ENCODE results near the gene OR1L8.
"Not testable (repeated sequence)": the region's sequence is repeated elsewhere in the genome, so short reads cannot be mapped to it uniquely, and the experiment has no call there.

OR1L8 gene

DNA sequence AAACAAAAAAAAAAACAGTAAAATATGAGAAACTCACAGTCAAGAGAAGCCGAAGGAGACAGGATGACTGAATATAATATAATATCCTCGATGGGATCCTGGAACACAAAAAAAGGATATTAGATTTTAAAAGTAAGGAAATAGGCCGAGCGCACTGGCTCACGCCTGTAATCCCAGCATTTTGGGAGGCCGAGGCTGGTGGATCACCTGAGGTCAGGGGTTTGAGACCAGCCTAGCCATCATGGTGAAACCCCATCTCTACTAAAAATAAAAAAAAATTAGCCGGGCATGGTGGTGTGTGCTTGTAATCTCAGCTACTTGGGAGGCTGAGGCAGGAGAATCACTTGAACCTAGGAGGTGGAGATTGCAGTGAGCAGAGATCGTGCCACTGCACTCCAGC is at the start of gene OR1L8:
OR1L8 (minus strand) TSS at position 101 of the 400 bp plus-strand sequence. CDS start 14,907 bp downstream, outside the sequence.
- not testable (repeated sequence) for H3K4me3 Mint-ChIP-seq; H3K27ac Mint-ChIP-seq; H3K9me3 Mint-ChIP-seq; H3K36me3 Mint-ChIP-seq (ENCODE audit: low read depth); H3K4me1 Mint-ChIP-seq (ENCODE audit: low read depth); H3K27me3 Mint-ChIP-seq

GRCh38 chr9:122619996-122620395 is 36.8 kb upstream of the OR1L8 start:
- Mint-ChIP-seq H3K9me3 (peaks cover 4% of the 10 kb centered on the region), H3K4me1 (ENCODE audit: low read depth) (no peaks in the 10 kb centered on the region), H3K4me3 (no peak overlapping the region), H3K27me3 (peaks cover 6% of the 10 kb centered on the region), H3K27ac (no peak overlapping the region), H3K36me3 (ENCODE audit: low read depth) (no peaks in the 10 kb centered on the region)

GRCh38 chr9:122614362-122614761 is 31.2 kb upstream of the OR1L8 start, which contains the start of gene OR1Q1:
TSS of gene OR1Q1 (plus strand) at chr9:122614738. CDS start at chr9:122614738, 0 bp downstream.
- no peaks in the 10 kb centered on the region for H3K36me3 Mint-ChIP-seq (ENCODE audit: low read depth)
- H3K4me3 Mint-ChIP-seq: no peak within 1 kb of the TSS
- H3K27ac Mint-ChIP-seq: no peak within 1 kb of the TSS
- H3K4me1 Mint-ChIP-seq (ENCODE audit: low read depth): no peaks in the 10 kb centered on the region
- peaks cover 4% of the 10 kb centered on the region for H3K9me3 Mint-ChIP-seq
- no peaks in the 10 kb centered on the region for H3K27me3 Mint-ChIP-seq

DNA sequence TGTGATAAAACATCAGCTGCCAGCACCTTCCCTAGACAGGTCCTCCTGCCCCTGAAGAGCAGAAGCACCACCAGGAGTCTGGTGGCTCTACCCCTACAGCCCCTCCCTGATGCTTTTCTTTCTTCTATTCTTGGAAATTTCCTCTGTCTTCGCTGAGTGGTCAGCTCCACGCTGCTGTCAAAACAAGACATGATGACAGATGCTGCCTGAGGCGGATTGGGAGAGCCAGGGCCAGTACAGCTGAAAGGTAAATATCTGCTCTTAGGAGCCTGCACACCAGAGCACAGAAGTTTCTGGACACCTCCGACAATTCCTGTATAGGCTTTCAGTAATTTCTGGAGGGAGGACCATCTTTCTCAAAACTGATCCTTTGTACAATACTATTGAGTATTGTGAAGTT is 26.6 kb upstream of the OR1L8 start:
- no peaks in the 10 kb centered on the region for H3K36me3 Mint-ChIP-seq (ENCODE audit: low read depth)
- no peak overlapping the region for H3K4me3 Mint-ChIP-seq
- no peaks in the 10 kb centered on the region for H3K27me3 Mint-ChIP-seq
- no peaks in the 10 kb centered on the region for H3K4me1 Mint-ChIP-seq (ENCODE audit: low read depth)
- H3K9me3 Mint-ChIP-seq: no peaks in the 10 kb centered on the region
- H3K27ac Mint-ChIP-seq: no peak overlapping the region

DNA sequence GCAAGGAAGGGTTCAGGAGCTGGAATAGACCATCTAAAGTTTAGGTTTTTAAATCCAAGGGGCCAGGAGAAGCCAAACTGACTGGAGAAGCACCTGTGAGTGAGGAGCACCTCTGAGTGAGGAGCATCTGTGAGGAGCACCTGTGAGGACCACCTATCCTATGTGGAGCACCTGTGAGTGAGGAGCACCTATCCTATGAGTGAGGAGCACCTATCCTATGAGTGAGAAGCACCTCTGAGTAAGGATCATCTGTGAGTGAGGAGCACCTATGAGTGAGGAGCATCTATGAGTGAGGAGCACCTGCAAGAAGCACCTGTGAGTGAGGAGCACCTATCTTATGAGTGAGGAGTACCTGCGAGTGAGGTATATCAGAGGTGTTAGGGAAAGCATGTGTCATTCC is 23.4 kb upstream of the OR1L8 start:
- H3K9me3 Mint-ChIP-seq: no peaks in the 10 kb centered on the region
- H3K4me3 Mint-ChIP-seq: no peak overlapping the region
- no peak overlapping the region for H3K27ac Mint-ChIP-seq
- H3K36me3 Mint-ChIP-seq (ENCODE audit: low read depth): no peaks in the 10 kb centered on the region
- H3K27me3 Mint-ChIP-seq: no peaks in the 10 kb centered on the region
- H3K4me1 Mint-ChIP-seq (ENCODE audit: low read depth): no peaks in the 10 kb centered on the region

DNA sequence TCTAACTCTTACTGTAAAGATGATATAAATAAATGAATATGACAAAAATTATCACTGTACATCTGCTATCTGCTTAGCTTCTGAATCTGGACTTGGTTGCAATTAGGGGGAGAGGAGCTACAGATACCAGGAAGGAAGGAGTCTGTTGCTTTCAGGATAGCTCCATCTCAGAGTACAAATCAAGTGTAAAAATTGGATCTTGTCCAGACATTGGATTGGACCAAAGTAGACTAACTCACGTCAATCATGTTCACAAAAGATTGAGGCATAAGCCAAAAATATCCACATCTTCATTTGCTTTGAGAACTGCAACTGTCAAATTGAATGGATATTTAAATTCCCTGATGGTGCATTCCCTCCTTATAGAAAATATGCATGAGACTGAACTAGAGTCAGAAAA is 22.5 kb upstream of the OR1L8 start:
- no peak overlapping the region for H3K4me3 Mint-ChIP-seq
- H3K9me3 Mint-ChIP-seq: peaks cover 6% of the 10 kb centered on the region
- H3K4me1 Mint-ChIP-seq (ENCODE audit: low read depth): no peaks in the 10 kb centered on the region
- no peak overlapping the region for H3K27ac Mint-ChIP-seq
- no peaks in the 10 kb centered on the region for H3K36me3 Mint-ChIP-seq (ENCODE audit: low read depth)
- peaks cover 3% of the 10 kb centered on the region for H3K27me3 Mint-ChIP-seq

DNA sequence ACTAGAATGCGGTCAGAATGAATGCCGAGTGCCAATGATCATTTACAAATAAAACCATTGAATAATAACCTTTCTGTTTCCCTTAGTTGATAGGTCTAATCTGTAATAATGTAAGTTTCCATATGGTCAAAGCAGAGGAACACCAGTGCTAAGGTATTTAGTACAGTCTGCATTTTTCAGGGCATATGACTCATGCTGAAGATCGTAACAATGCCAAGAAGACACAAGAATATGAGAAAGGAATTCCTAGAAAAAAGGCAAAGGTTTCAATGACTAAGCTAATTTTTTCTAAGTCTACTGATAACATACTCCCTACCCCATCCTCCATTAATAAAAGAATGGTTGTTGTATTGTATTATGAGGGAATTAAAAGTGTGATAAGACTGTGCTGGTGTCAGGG is 2.8 kb downstream of the OR1L8 start:
- no peak overlapping the region for H3K27ac Mint-ChIP-seq
- no peaks in the 10 kb centered on the region for H3K36me3 Mint-ChIP-seq (ENCODE audit: low read depth)
- H3K27me3 Mint-ChIP-seq: no peaks in the 10 kb centered on the region
- H3K4me1 Mint-ChIP-seq (ENCODE audit: low read depth): no peaks in the 10 kb centered on the region
- no peak overlapping the region for H3K4me3 Mint-ChIP-seq
- no peaks in the 10 kb centered on the region for H3K9me3 Mint-ChIP-seq

GRCh38 chr9:122579874-122580273 is 3.3 kb downstream of the OR1L8 start:
- no peaks in the 10 kb centered on the region for H3K27me3 Mint-ChIP-seq
- no peak overlapping the region for H3K4me3 Mint-ChIP-seq
- no peak overlapping the region for H3K27ac Mint-ChIP-seq
- H3K9me3 Mint-ChIP-seq: no peaks in the 10 kb centered on the region
- no peaks in the 10 kb centered on the region for H3K4me1 Mint-ChIP-seq (ENCODE audit: low read depth)
- H3K36me3 Mint-ChIP-seq (ENCODE audit: low read depth): no peaks in the 10 kb centered on the region

DNA sequence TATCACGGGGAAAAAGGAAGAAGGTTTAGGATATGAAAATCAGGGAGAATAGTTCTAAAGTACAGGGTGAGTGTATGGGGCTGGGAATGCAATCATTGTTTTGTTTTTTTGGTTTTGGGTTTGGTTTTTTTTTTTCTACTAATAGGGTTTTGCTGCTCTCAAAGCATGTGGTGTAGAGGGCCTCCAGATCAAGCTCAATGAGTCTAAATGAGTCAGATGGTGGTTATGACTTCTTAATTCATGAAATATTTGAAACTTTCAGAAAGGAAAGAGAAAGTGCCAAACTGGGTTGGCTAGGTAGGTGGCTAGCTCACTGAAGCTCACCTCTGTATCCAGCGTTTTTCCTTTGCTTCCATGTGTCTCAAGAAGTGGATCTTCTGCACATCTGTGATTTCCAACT is 10.7 kb downstream of the OR1L8 start:
- no peak overlapping the region for H3K4me3 Mint-ChIP-seq
- peak overlapping the region; percentile 23 for H3K27ac Mint-ChIP-seq
- no peaks in the 10 kb centered on the region for H3K9me3 Mint-ChIP-seq
- no peaks in the 10 kb centered on the region for H3K36me3 Mint-ChIP-seq (ENCODE audit: low read depth)
- peaks cover 3% of the 10 kb centered on the region for H3K27me3 Mint-ChIP-seq
- H3K4me1 Mint-ChIP-seq (ENCODE audit: low read depth): peaks cover 14% of the 10 kb centered on the region

DNA sequence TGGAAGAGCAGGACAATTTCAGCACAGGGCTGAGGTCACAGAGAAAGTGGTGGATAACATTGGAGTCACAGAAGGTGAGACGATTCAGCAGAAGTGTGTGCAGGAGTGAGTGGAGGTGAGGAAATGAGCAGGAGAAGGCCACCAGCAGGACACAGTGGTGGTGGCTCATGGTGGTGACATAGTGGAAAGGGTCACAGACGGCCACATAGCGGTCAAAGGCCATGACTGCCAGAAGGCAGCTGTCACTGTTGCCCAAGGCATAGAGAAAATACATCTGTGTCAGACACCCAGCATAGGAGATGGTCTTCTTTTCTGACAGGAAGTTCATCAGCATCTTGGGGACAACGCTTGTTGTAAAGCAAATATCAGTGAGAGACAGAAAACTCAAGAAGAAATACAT is 15.3 kb downstream of the OR1L8 start:
- no peaks in the 10 kb centered on the region for H3K36me3 Mint-ChIP-seq (ENCODE audit: low read depth)
- H3K27ac Mint-ChIP-seq: no peak overlapping the region
- H3K4me3 Mint-ChIP-seq: no peak overlapping the region
- H3K4me1 Mint-ChIP-seq (ENCODE audit: low read depth): peaks cover 17% of the 10 kb centered on the region
- no peaks in the 10 kb centered on the region for H3K9me3 Mint-ChIP-seq
- H3K27me3 Mint-ChIP-seq: peaks cover 3% of the 10 kb centered on the region

DNA sequence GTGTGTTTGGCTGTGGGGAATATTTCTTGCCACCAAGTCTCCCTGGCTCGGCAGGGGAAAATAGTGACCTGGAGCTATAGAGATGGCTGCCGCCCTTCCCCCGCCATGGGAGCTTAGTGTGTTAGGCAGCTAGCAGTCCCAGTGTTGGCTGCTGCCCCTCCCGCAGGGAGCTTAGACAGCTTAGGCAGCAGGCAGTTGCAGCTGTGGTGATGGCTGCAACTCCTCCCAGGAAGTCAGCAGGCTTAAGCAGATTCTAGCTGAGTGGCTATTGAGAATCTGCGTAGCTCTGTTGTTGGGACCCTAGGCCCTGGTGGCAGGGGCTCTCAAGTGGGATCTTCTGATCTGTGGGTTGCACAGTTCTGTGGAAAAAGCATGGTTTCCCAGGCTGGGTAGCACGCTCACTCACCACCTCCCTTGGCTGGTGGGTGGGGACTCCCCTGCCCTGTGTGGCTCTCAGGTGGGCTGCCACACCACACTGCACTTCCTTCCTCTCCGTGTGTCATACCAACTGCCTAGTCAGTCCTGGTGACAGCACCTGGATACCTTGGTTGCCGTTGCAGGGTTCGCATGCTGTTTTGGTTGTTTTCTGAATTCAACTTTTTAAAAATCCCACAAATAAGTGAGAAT is 20.9 kb downstream of the OR1L8 start:
- H3K4me1 Mint-ChIP-seq (ENCODE audit: low read depth): peaks cover 10% of the 10 kb centered on the region
- H3K9me3 Mint-ChIP-seq: peaks cover 6% of the 10 kb centered on the region
- no peak overlapping the region for H3K4me3 Mint-ChIP-seq
- H3K27ac Mint-ChIP-seq: no peak overlapping the region
- no peaks in the 10 kb centered on the region for H3K36me3 Mint-ChIP-seq (ENCODE audit: low read depth)
- H3K27me3 Mint-ChIP-seq: peaks cover 13% of the 10 kb centered on the region

GRCh38 chr9:122561446-122561845 is 21.7 kb downstream of the OR1L8 start:
- Mint-ChIP-seq H3K36me3 (ENCODE audit: low read depth) (no peaks in the 10 kb centered on the region), H3K4me1 (ENCODE audit: low read depth) (peaks cover 10% of the 10 kb centered on the region), H3K4me3 (no peak overlapping the region), H3K27me3 (peaks cover 13% of the 10 kb centered on the region), H3K9me3 (peaks cover 6% of the 10 kb centered on the region), H3K27ac (no peak overlapping the region)

DNA sequence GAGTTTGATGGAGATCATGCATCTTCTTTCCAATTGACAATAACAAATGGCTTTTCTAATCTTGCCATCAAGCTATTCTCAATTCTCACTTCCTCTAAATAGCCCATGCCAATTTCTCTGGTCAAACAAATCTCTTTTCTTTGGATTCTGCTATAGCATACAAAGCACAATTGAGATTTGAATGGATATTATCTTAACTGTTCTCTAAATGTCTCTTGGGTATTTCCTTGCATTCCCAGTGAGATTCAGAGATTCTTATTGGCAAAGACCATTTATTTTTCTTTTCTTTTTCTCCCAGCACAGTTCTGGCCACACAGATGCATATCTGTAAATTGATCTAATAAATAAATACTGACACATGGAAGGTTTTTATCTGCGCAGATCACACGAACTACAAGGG is 30.4 kb downstream of the OR1L8 start, which contains the start of gene OR1N2:
OR1N2 (plus strand) TSS at position 301 of the 400 bp plus-strand sequence. CDS start 100 bp downstream, outside the sequence.
- peaks cover 33% of the 10 kb centered on the region for H3K27me3 Mint-ChIP-seq
- no peaks in the 10 kb centered on the region for H3K4me1 Mint-ChIP-seq (ENCODE audit: low read depth)
- H3K9me3 Mint-ChIP-seq: no peaks in the 10 kb centered on the region
- H3K27ac Mint-ChIP-seq: no peak within 1 kb of the TSS
- no peaks in the 10 kb centered on the region for H3K36me3 Mint-ChIP-seq (ENCODE audit: low read depth)
- no peak within 1 kb of the TSS for H3K4me3 Mint-ChIP-seq

- Mint-ChIP-seq H3K27ac (no peak overlapping the region), H3K4me3 (no peak overlapping the region), H3K36me3 (ENCODE audit: low read depth) (no peaks in the 10 kb centered on the region), H3K9me3 (no peaks in the 10 kb centered on the region), H3K27me3 (peaks cover 30% of the 10 kb centered on the region), H3K4me1 (ENCODE audit: low read depth) (no peaks in the 10 kb centered on the region)
Measured at GRCh38 chr9:122551371-122551770, 31.8 kb downstream of the OR1L8 start.

DNA sequence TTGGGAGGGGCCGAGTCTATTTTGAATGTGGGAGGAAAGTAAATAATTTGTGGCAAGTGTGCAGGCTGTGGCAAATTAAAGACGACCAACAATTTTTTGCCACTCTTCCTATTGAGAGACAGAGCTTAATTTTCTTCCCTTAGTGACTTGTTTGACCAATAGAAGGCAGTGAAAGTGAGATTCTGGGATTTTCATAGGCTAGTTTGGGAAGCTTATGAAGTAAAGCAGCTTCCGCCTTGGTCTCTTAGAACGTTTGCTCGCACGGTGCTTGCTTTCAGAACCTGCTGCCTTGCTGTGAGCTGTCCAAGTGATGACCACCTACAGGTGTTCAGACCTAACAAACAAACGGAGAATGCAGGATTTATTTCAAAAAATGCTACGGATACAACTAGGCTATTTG is 37.0 kb downstream of the OR1L8 start:
- peaks cover 10% of the 10 kb centered on the region for H3K27me3 Mint-ChIP-seq
- no peak overlapping the region for H3K27ac Mint-ChIP-seq

DNA sequence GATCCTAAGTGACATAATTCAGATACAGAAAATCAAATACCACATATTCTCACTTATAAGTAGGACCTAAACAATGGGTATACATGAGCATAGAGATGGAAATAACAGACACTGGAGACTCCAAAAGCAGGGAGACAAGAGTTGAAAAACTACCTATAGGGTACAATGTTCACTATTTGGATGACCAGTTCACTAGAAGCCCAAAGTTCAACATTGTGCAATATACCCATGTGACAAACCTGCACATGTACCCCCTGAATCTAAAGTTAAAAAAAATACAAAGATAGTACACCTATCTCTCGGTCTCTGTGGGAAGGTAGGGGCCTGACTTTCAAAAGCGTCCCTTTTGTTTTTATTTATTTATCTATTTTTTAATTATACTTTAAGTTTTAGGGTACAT is 44.4 kb downstream of the OR1L8 start:
- no peaks in the 10 kb centered on the region for H3K27me3 Mint-ChIP-seq
- H3K36me3 Mint-ChIP-seq (ENCODE audit: low read depth): no peaks in the 10 kb centered on the region
- H3K4me1 Mint-ChIP-seq (ENCODE audit: low read depth): no peaks in the 10 kb centered on the region
- no peak overlapping the region for H3K27ac Mint-ChIP-seq
- no peak overlapping the region for H3K4me3 Mint-ChIP-seq
- peaks cover 7% of the 10 kb centered on the region for H3K9me3 Mint-ChIP-seq

More for the DNA sequence above, 37.0 kb downstream of the OR1L8 start:
- Mint-ChIP-seq H3K9me3 (no peaks in the 10 kb centered on the region), H3K36me3 (ENCODE audit: low read depth) (no peaks in the 10 kb centered on the region), H3K4me3 (no peak overlapping the region), H3K4me1 (ENCODE audit: low read depth) (no peaks in the 10 kb centered on the region)

Measured in stimulated activated naive CD8-positive, alpha-beta T cell treated with anti-CD3 and anti-CD28 coated beads, Interleukin-15, Interleukin-2, amounts not matched to agents 100 ng/mL and 50 ng/mL, for 24 hours (primary cell).